H9 (cell line): ENCODE data around the gene VMAC. TPM values are rescaled to one million over a fixed set of nuclear protein-coding genes. Genes with fewer than 3 reads are reported as not detected.

Experiments
- DNase-seq: peaks from one replicate; pipeline ENCODE4 v3.0.0-alpha.2; 2017
- H2AFZ ChIP-seq: one replicate; pipeline ENCODE4 v1.6.1; 2013; ENCODE audit warnings: mild to moderate bottlenecking, low read length, control low read depth, moderate library complexity
- H2AK5ac ChIP-seq: 2 replicates; pipeline ENCODE4 v1.6.1; 2013; ENCODE audit warnings: low read length, control low read depth, mixed read lengths; ENCODE audit not compliant: insufficient read length
- H2BK120ac ChIP-seq: one replicate; pipeline ENCODE4 v1.6.1; 2013; ENCODE audit warnings: low read depth, mild to moderate bottlenecking, low read length, control low read depth, inconsistent platforms; ENCODE audit not compliant: poor library complexity, severe bottlenecking
- H2BK12ac ChIP-seq: 2 replicates; pipeline ENCODE4 v1.6.1; 2013; ENCODE audit warnings: low read length, control low read depth, mixed read lengths, low read depth; ENCODE audit not compliant: insufficient read length
- H2BK15ac ChIP-seq: 2 replicates; pipeline ENCODE4 v1.6.1; 2013; ENCODE audit warnings: low read depth, low read length, control low read depth
- H2BK20ac ChIP-seq: one replicate; pipeline ENCODE4 v1.6.1; 2013; ENCODE audit warnings: low read depth, mild to moderate bottlenecking, low read length, control low read depth, inconsistent platforms; ENCODE audit not compliant: poor library complexity, severe bottlenecking
- H2BK5ac ChIP-seq: 2 replicates; pipeline ENCODE4 v1.6.1; 2013; ENCODE audit warnings: low read length, control low read depth, mixed read lengths; ENCODE audit not compliant: insufficient read length
- H3K14ac ChIP-seq: 2 replicates; pipeline ENCODE4 v1.6.1; 2013; ENCODE audit warnings: low read length, control low read depth; ENCODE audit not compliant: insufficient read depth
- H3K18ac ChIP-seq: 2 replicates; pipeline ENCODE4 v1.6.1; 2013; ENCODE audit warnings: low read depth, mild to moderate bottlenecking, mixed read lengths, low read length, control low read depth; ENCODE audit not compliant: insufficient read length
- H3K23ac ChIP-seq: 2 replicates; pipeline ENCODE4 v1.6.1; 2013; ENCODE audit warnings: low read length, control low read depth, mixed read lengths, low read depth; ENCODE audit not compliant: insufficient read length
- H3K23me2 ChIP-seq: 2 replicates; pipeline ENCODE4 v1.6.1; 2013; ENCODE audit warnings: low read depth, mild to moderate bottlenecking, mixed read lengths, low read length, control low read depth; ENCODE audit not compliant: insufficient read length, poor library complexity, severe bottlenecking
- H3K27ac ChIP-seq: 2 replicates; pipeline ENCODE4 v1.5.1; 2013; ENCODE audit warnings: low read length, control low read depth, mixed read lengths, low read depth; ENCODE audit not compliant: insufficient read length
- H3K27me3 ChIP-seq: 2 replicates; pipeline ENCODE4 v1.6.1; 2013; ENCODE audit warnings: low read length, control low read depth, inconsistent platforms; ENCODE audit not compliant: insufficient read depth
- H3K4ac ChIP-seq: 2 replicates; pipeline ENCODE4 v1.6.1; 2013; ENCODE audit warnings: low read depth, mild to moderate bottlenecking, control low read depth, inconsistent platforms, low read length, moderate library complexity
- H3K4me1 ChIP-seq: 2 replicates; pipeline ENCODE4 v1.6.1; 2013; ENCODE audit warnings: low read length, control low read depth, inconsistent platforms; ENCODE audit not compliant: insufficient read depth
- H3K4me2 ChIP-seq: 2 replicates; pipeline ENCODE4 v1.6.1; 2013; ENCODE audit warnings: low read length, control low read depth, mixed read lengths; ENCODE audit not compliant: insufficient read length, insufficient read depth
- H3K56ac ChIP-seq: 2 replicates; pipeline ENCODE4 v1.6.1; 2013; ENCODE audit warnings: low read depth, mild to moderate bottlenecking, mixed read lengths, low read length, control low read depth; ENCODE audit not compliant: insufficient read length
- H3K79me1 ChIP-seq: 2 replicates; pipeline ENCODE4 v1.6.1; 2013; ENCODE audit warnings: low read depth, mild to moderate bottlenecking, moderate library complexity, low read length, control low read depth, inconsistent platforms; ENCODE audit not compliant: insufficient read depth, poor library complexity, severe bottlenecking
- H3K79me2 ChIP-seq: 2 replicates; pipeline ENCODE4 v1.6.1; 2013; ENCODE audit warnings: low read length, control low read depth, inconsistent platforms; ENCODE audit not compliant: insufficient read depth
- H3K9ac ChIP-seq: 2 replicates; pipeline ENCODE4 v1.6.1; 2013; ENCODE audit warnings: low read length, control low read depth, mixed read lengths; ENCODE audit not compliant: insufficient read length; ENCODE audit errors: extremely low read depth
- H3K9me3 ChIP-seq: one replicate; pipeline ENCODE4 v1.6.1; 2013; ENCODE audit warnings: low read depth, low read length, inconsistent platforms; ENCODE audit not compliant: control insufficient read depth
- H3T11ph ChIP-seq: one replicate; pipeline ENCODE4 v1.6.1; 2013; ENCODE audit warnings: mild to moderate bottlenecking, low read length, control low read depth, inconsistent platforms
- H4K20me1 ChIP-seq: one replicate; pipeline ENCODE4 v1.6.1; 2013; ENCODE audit not compliant: control insufficient read depth, insufficient read length, insufficient read depth
- H4K5ac ChIP-seq: 2 replicates; pipeline ENCODE4 v1.6.1; 2013; ENCODE audit warnings: low read depth, mild to moderate bottlenecking, mixed read lengths, low read length, control low read depth; ENCODE audit not compliant: insufficient read length
- H4K8ac ChIP-seq: replicated peaks from 2 replicates; pipeline ENCODE4 v1.6.1; 2013; ENCODE audit warnings: low read length, control low read depth, mixed read lengths, low read depth; ENCODE audit not compliant: insufficient read length
- H4K91ac ChIP-seq: 2 replicates; pipeline ENCODE4 v1.6.1; 2013; ENCODE audit warnings: low read depth, mild to moderate bottlenecking, moderate library complexity, mixed read lengths, low read length, control low read depth; ENCODE audit not compliant: insufficient read length
- H3K27ac Mint-ChIP-seq, 3 experiments: 2 replicates in 2 of 3; 3 replicates in 1 of 3; pipeline ENCODE4 v1.8.0; 2020 to 2021; ENCODE audit warnings: mixed read lengths in 3 of 3, mild to moderate bottlenecking in 1 of 3, moderate library complexity in 1 of 3
- H3K27me3 Mint-ChIP-seq: 2 replicates; pipeline ENCODE4 v1.8.0; 2021; ENCODE audit warnings: low read depth, mild to moderate bottlenecking, moderate library complexity, mixed read lengths
- H3K36me3 Mint-ChIP-seq, 3 experiments: 2 replicates in 2 of 3; 3 replicates in 1 of 3; pipeline ENCODE4 v1.8.0; 2020 to 2021; ENCODE audit warnings: low read depth in 3 of 3, mixed read lengths in 3 of 3; ENCODE audit not compliant: insufficient read depth in 1 of 3
- H3K4me1 Mint-ChIP-seq, 2 experiments: 2 replicates each; pipeline ENCODE4 v1.8.0; 2020; ENCODE audit warnings: mixed read lengths in 2 of 2
- H3K4me3 Mint-ChIP-seq, 2 experiments: 2 replicates in 1 of 2; 3 replicates in 1 of 2; pipeline ENCODE4 v1.8.0; 2020 to 2021; ENCODE audit warnings: mild to moderate bottlenecking in 2 of 2, mixed read lengths in 2 of 2, moderate library complexity in 1 of 2
- H3K9me3 Mint-ChIP-seq, 2 experiments: 2 replicates in 1 of 2; 3 replicates in 1 of 2; pipeline ENCODE4 v1.8.0; 2020; ENCODE audit warnings: mild to moderate bottlenecking in 2 of 2, mixed read lengths in 2 of 2, moderate library complexity in 1 of 2
- CTCF ChIP-seq: fragments of 200-600 bp; sonication (generic); conservative IDR thresholded peaks from 3 replicates; pipeline ENCODE4 v1.8.0; 2021; ENCODE audit warnings: antibody characterized with exemption, mild to moderate bottlenecking
- WGBS: extraction: QIAGEN DNeasy Blood & Tissue Kit; methylation state at CpG from one replicate; pipeline ENCODE4 v1.1.7; 2013; ENCODE audit warnings: missing lambda C conversion rate, low lambda C conversion rate, mixed read lengths; ENCODE audit not compliant: insufficient read length; ENCODE audit errors: extremely low coverage; 5-methylcytosine and 5-hydroxymethylcytosine counted together
- total RNA-seq: library from RNA; stranded (reverse); gene quantifications from 2 replicates; pipeline ENCODE4 v1.2.1, GENCODE V29; 2021

Gene VMAC
- total RNA-seq, 1 experiment from 2014 or later: 2.2 TPM

GRCh38 chr19:5933391-5934068, 28.9 kb downstream of the VMAC start:
- no peak overlapping the region for H4K8ac ChIP-seq
- H3K4me2 ChIP-seq: no peak overlapping the region
- H3K79me2 ChIP-seq: no peaks in the 10 kb centered on the region
- H4K20me1 ChIP-seq: no peaks in the 10 kb centered on the region
- no peak overlapping the region for H3K23ac ChIP-seq
- no peak overlapping the region for H2AK5ac ChIP-seq
- peak overlapping the region in 2 of 3 experiments; percentile 44 to 45; a peak in 1 of 7 replicates for H3K27ac Mint-ChIP-seq
- H3K9ac ChIP-seq: no peak overlapping the region
- no peaks in the 10 kb centered on the region; the same call in 1 of the 2 replicates for H3K27me3 Mint-ChIP-seq
- H3K18ac ChIP-seq: no peak overlapping the region
- no peak overlapping the region for H2BK120ac ChIP-seq
- H3K27me3 ChIP-seq: no peaks in the 10 kb centered on the region
- H3K56ac ChIP-seq: no peak overlapping the region
- no peak overlapping the region for H2BK15ac ChIP-seq
- H4K91ac ChIP-seq: no peak overlapping the region
- H3K27ac ChIP-seq: no peak overlapping the region
- H4K5ac ChIP-seq: no peak overlapping the region
- no peaks in the 10 kb centered on the region for H3K23me2 ChIP-seq
- no peak overlapping the region for H3K4ac ChIP-seq
- no peaks in the 10 kb centered on the region for H3K9me3 Mint-ChIP-seq
- whole genome bisulfite sequencing: no CpG with 5 or more reads among the region's 20 CpGs
- H3K36me3 Mint-ChIP-seq: peaks cover 11 to 69% (median 58%) of the 10 kb centered on the region in 3 experiments
- H2AFZ ChIP-seq: no peak overlapping the region
- H2BK12ac ChIP-seq: no peak overlapping the region
- no peak overlapping the region for H2BK5ac ChIP-seq
- no peaks in the 10 kb centered on the region for H3K9me3 ChIP-seq
- H3K4me3 Mint-ChIP-seq: no peak overlapping the region
- no peak overlapping the region for H2BK20ac ChIP-seq
- DNase-seq: no peak
- no peak for TF ChIP-seq CTCF
- H3K4me1 ChIP-seq: no peaks in the 10 kb centered on the region
- H3K79me1 ChIP-seq: no peaks in the 10 kb centered on the region
- H3T11ph ChIP-seq: no peak overlapping the region
- H3K14ac ChIP-seq: no peak overlapping the region
- peaks cover 0 to 5% of the 10 kb centered on the region in 2 experiments; a peak in 1 of 4 replicates for H3K4me1 Mint-ChIP-seq
